NK-92 (cell line): ENCODE data around the gene BTBD9.
"Not testable (repeated sequence)": the region's sequence is repeated elsewhere in the genome, so short reads cannot be mapped to it uniquely, and the experiment has no call there.

Experiments
- DNase-seq: peaks from one replicate; lab custom pipeline; 2025; ENCODE audit not compliant: unreplicated experiment; lab: John Stamatoyannopoulos, UW

Gene BTBD9

DNA sequence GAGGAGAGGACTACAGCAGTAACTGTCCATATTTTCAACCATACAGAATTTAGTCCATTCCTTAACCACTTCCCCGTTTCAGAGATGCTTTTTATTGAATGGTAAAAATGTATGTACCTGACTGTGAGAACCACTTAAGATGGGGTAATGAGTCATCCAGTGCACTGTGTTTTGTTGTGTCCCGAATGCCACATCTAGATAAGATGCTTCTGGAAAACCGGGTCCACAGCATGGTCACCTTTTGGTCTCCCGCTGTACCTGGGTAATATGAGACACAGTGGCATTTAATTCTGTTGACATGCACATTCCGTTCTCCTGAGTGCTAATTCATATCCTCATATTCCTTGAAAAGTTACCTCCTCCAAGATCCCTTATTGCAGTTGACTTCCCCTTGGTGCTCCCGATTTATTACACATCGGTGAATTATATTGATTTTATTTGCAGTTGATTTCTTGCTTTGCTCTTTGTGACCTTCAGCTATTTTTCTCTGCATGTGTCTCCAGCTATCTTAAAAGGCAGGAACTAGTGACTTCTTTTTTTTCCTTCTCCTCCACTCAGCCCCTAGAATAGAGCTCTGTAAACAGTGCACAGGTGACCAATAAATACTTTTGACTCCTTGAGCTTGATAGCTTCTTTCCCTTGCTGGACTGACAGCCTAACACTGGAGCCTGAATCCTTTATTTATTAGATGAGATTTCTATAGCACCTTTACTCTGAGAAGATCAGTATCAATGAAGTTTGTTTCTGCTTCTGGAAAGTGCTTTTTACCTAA, 505.6 kb downstream of the BTBD9 start:
- no peak for DNase-seq

- DNase-seq = no peak
These were observed 508.2 kb downstream of the BTBD9 start for GRCh38 chr6:38131527-38131965.

DNA sequence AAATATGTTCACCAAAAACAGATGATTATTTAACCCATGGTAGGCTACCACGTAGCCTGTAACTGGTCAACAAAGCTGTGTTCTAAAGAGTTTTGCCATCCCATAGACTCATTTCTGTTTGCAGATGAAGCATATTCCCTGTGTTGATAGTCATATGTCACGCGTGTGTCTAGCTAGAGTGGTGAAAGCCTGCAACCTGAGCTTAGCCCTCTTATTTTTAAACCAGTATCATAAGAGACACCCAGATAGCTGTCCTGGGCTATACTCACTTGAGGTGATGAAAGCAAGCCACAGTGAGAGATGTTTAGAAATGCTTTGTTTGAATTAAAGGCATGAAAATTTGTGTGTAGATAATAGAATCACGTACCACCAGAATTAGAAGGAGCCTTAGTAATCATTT, 512.4 kb downstream of the BTBD9 start:
- DNase-seq = no peak

GRCh38 chr6:38124224-38124926, 515.4 kb downstream of the BTBD9 start:
- DNase-seq = not testable (repeated sequence)

- DNase-seq = no peak
These were observed 520.2 kb downstream of the BTBD9 start for GRCh38 chr6:38119516-38119915.

DNA sequence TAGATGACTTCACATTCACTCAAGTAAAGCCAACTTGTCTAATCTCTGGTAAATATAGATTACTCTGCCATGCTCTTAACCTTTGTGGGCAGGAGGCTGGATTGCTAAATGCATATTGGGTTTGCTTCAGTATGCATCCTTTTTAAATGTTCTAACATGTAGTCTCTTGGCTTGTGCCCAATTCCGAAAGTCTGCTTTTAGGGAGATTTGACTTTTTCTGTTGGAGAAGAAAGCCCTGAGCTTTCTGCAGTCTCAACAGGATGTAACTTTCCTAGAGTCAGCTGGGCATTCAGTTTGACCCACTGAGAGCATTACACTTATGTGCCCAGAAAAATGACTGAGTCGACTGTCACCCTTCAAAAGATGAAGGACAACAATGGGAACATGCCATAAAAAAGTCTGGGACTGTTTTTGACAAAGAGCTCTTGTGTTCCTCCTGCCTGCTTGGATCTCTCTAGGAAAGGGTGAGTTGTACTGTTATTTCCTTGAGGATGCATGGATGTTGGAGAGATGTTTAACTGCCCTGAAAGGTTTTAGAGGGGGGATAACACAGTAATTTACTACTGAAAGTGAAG, 520.9 kb downstream of the BTBD9 start:
- DNase-seq = no peak
